ENCODE measurements around the gene RNF212. TPM values are rescaled to one million over a fixed set of nuclear protein-coding genes. Genes with fewer than 3 reads are reported as not detected.
"Not testable (repeated sequence)": the region's sequence is repeated elsewhere in the genome, so short reads cannot be mapped to it uniquely, and the experiment has no call there.

The RNF212 gene
- total and polyA plus RNA-seq, 2 donors, result 4.0 to 4.2 TPM

DNA sequence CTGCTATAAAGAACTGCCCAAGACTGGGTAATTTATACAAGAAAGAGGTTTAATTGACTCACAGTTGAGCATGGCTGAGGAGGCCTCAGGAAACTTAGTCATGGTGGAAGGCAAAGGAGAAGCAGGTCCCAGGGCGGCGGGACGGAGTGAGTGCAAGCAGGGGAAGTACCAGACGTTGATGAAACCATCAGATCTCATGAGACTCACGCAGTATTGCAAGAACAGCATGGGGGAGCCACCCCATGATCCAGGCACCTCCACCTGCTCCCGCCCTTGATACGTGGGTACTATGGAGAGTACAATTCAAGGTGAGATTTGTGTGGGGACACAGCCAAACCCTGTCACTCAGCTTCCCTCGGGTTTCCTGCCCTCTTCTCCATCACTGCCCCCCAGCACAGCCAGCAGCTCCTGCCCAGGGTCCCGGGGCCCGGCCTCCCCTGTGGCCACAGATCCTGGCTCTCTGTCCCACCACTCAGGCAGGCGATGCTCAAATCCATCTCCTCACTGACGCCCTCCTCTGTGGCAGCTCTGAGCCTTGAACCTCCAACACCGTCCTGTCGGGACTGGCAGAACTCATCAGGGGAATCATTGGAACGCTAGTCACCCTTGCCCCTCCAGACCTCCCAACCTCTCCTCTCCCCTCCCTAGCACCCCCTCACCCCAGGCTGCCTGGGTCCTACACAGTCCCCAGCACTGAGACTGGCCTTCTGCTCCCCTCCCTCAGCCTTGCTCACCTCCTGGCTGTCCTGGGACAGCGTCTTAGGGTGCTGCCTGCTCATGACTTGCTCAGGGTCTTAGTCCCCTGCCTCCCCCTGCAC, 64.4 kb downstream of the RNF212 start:
- 82% methylated on average over 16 of the region's 16 CpGs for whole genome bisulfite sequencing
- H3K4me1 ChIP-seq (ENCODE audit: insufficient read depth), result no peaks in the 10 kb centered on the region
- H3K27ac ChIP-seq (ENCODE audit: low read depth), result no peak overlapping the region
- H3K4me3 ChIP-seq (ENCODE audit: low read depth, low read length), result no peak overlapping the region
- H3K36me3 ChIP-seq (ENCODE audit: insufficient read depth), result no peaks in the 10 kb centered on the region
- DNase-seq (ENCODE audit: extremely low spot score), result no peak

DNA sequence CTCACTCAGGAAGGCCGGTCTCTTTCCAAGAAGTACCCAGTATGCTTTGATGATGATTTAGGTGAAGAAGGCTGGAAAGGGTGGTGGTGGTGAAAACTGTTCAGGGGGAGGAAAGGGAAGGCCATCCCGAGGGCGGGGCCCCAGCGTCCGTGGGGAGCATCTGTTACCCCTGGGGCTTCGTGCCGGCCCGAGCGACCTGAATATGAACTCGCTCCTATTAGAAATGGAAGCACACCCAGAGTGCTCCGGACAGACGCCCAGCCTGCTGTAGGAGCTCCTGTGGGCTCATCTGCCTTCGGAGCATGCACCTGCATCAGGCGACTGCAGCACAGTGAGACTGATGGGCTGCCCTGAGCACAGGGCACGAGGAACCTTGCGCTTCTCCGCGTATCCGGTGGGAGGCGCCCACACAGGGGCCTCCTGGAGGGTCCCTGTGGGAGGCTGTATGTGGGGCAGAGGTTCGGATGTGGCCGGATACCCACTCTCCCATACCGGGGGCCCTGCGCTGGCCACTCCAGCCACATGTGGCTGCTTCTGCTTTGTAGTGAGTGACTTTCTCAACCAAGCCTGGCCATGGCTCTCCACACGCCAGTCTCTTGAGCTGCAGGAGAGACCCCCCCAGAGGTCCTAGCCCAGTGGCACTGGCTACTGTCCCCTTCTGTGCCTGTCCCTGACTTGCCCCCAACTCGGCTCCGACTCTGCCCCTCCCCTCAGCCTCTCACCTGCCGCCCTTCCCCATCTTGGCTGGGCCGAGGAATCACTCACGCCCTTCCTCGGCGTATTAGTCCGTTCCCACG, 65.2 kb downstream of the RNF212 start:
- Histone ChIP-seq H3K4me3 (ENCODE audit: low read depth, low read length) (no peak overlapping the region), H3K36me3 (ENCODE audit: insufficient read depth) (no peaks in the 10 kb centered on the region), H3K4me1 (ENCODE audit: insufficient read depth) (no peaks in the 10 kb centered on the region), H3K27ac (ENCODE audit: low read depth) (no peak overlapping the region)
- no peak for DNase-seq (ENCODE audit: extremely low spot score)
- WGBS, result 84% methylated on average over 34 of the region's 34 CpGs

DNA sequence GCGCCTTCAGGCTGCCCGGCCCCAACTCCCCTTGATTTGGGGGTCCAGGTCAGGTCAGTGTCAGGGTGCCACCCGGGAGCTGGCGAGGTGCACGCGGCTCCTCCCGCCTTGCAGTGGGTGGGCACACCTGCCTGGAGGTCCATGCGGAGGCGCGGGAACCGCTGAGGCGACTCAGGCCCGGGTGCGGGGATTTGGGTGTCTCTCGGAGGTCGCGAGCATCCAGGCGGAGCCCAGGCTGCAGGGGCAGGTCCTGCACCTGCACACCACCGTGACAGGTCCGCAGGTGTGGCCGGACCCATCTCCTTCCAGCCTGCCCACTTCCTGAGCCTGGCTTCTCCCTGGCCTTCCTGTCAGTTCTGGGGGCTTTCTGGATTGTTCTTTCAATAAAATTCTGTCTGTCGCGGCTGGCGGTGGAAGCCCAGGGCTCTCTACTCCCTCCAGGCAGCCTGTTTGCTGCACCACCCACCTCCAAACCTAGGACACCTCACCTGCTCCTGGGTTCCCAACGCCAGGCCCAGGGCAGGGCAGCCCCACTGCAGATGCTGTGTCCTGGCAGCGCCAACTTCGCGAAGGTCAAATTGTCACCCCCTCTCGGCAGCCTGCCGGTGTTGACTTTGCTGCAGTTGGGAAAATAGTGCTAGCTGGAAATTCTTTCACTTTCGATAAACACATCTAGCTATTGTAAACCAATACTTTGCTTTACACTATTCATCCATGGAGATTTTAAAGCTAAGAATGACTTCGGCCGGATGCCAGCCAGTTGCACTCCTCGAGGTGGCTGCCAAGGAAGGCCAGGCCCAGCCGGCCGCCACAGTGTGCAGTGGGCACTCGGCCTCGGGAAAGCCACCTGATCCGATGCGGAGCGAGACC, 66.0 kb downstream of the RNF212 start:
- DNase-seq (ENCODE audit: extremely low spot score), result no peak
- 65% methylated on average over 41 of the region's 41 CpGs for WGBS
- Histone ChIP-seq H3K36me3 (ENCODE audit: insufficient read depth) (no peaks in the 10 kb centered on the region), H3K4me1 (ENCODE audit: insufficient read depth) (no peaks in the 10 kb centered on the region), H3K27ac (ENCODE audit: low read depth) (no peak overlapping the region), H3K4me3 (ENCODE audit: low read depth, low read length) (no peak overlapping the region)

DNA sequence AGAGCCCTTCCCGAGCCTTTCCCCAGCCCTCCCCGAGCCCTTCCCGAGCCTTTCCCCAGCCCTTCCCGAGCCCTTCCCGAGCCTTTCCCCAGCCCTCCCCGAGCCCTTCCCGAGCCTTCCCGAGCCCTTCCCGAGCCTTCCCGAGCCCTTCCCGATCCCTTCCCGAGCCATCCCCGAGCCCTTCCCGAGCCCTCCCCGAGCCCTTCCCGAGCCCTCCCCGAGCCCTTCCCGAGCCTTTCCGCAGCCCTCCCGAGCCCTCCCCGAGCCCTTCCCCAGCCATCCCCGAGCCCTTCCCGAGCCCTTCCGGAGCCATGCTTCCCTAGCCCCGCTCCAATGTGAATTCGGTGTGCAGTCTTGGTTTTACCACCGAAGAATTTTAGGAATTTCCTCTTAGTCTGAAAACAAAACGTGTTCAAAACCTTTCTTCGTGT, 66.8 kb downstream of the RNF212 start:
- H3K27ac ChIP-seq (ENCODE audit: low read depth); H3K4me3 ChIP-seq (ENCODE audit: low read depth, low read length); H3K36me3 ChIP-seq (ENCODE audit: insufficient read depth); H3K4me1 ChIP-seq (ENCODE audit: insufficient read depth): not testable (repeated sequence)
- peak; percentile 29 for DNase-seq (ENCODE audit: extremely low spot score)
- 16% methylated on average over 29 of the region's 29 CpGs for WGBS

DNA sequence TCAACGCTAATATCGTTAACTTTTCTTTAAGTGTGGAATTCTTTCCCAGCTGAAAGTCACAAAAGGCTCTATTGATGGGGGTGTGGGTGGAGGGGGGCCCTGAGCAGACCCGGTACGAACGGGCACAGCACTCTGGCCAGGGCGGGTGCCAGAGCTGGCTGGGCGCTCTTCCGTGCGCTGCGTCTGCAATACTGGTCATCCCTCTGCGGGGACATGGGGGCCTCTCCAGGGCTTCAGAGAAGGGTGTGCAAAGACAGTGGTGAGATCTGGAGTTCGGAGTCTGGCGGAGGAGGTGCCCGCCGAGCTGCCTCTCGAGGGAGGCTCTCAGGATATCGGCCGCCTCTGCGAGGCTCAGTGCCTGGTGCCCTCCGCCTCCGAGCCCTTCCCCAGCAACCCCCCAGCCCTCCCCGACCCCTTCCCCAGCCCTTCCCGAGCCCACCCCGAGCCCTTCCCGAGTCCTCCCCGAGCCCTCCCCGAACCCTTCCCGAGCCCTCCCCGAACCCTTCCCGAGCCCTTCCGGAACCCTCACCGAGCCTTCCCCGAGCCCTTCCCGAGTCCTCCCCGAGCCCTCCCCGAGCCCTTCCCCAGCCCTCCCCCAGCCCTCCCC, 67.7 kb downstream of the RNF212 start:
- no peak overlapping the region for H3K4me3 ChIP-seq (ENCODE audit: low read depth, low read length)
- no peak for DNase-seq (ENCODE audit: extremely low spot score)
- WGBS, result 73% methylated on average over 36 of the region's 36 CpGs

DNA sequence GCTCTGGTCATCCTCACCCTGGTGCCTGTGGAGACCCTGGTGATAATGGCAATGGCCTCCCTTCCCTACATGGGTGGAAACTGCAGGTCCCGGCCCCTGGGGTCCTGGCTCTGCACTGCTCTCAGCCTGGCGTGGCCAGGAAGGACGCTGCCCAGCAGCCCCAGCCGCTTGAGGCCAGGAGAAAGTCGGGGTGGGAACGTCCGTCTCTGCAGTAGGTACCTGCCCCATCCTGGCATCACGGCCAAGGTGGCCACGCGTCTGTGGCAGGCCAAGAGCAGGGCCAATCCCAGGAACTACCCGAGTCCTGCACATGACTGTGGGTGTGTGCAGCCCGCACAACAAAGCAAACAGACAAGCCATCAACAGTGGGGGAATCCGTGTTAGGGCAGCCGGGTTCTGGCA, 68.2 kb downstream of the RNF212 start:
- no peak for DNase-seq (ENCODE audit: extremely low spot score)
- no peak overlapping the region for H3K4me3 ChIP-seq (ENCODE audit: low read depth, low read length)
- no peaks in the 10 kb centered on the region for H3K4me1 ChIP-seq (ENCODE audit: insufficient read depth)
- no peaks in the 10 kb centered on the region for H3K36me3 ChIP-seq (ENCODE audit: insufficient read depth)
- 82% methylated on average over 14 of the region's 14 CpGs for WGBS
- H3K27ac ChIP-seq (ENCODE audit: low read depth), result no peak overlapping the region

More for the DNA sequence above, 67.7 kb downstream of the RNF212 start:
- no peaks in the 10 kb centered on the region for H3K36me3 ChIP-seq (ENCODE audit: insufficient read depth)
- H3K4me1 ChIP-seq (ENCODE audit: insufficient read depth), result no peaks in the 10 kb centered on the region
- no peak overlapping the region for H3K27ac ChIP-seq (ENCODE audit: low read depth)

DNA sequence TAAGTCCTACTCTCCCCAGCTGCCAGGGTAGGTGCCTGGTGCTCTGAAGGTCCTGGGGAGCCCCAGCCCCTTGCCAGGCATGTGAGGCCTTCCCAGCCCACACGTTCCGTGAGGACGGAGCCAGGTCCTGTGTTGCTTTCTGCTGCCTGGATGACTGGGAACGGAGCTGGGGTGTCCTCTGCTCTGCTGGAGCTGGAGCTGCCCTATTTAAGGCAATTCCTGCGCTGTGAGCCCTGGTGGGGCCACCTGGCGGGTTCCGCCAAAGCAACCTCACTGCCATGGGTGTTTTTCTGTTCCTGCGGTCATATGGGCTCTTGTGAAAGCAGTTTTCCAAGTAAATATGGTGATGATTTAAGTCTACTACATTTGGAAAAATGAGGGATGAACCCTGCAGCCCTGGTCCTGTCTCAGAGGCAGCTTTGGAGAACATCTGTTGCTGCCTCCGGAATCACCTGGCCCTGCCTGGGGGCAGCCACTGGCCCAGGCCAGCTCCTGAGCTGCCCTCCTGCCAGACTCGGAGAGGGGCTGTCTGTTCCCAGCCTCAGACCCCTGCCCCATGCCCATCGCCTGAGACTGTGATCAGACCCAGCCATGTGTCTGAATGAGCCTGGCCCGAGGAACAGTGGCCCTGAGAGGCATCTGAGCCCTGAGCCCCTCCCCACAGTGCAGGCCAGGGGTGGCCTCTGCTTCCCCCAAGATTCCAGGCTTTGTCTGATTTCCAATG, 68.7 kb downstream of the RNF212 start:
- no peaks in the 10 kb centered on the region for H3K4me1 ChIP-seq (ENCODE audit: insufficient read depth)
- DNase-seq (ENCODE audit: extremely low spot score), result no peak
- no peak overlapping the region for H3K4me3 ChIP-seq (ENCODE audit: low read depth, low read length)
- no peaks in the 10 kb centered on the region for H3K36me3 ChIP-seq (ENCODE audit: insufficient read depth)
- 90% methylated on average over 12 of the region's 12 CpGs for WGBS
- no peak overlapping the region for H3K27ac ChIP-seq (ENCODE audit: low read depth)

DNA sequence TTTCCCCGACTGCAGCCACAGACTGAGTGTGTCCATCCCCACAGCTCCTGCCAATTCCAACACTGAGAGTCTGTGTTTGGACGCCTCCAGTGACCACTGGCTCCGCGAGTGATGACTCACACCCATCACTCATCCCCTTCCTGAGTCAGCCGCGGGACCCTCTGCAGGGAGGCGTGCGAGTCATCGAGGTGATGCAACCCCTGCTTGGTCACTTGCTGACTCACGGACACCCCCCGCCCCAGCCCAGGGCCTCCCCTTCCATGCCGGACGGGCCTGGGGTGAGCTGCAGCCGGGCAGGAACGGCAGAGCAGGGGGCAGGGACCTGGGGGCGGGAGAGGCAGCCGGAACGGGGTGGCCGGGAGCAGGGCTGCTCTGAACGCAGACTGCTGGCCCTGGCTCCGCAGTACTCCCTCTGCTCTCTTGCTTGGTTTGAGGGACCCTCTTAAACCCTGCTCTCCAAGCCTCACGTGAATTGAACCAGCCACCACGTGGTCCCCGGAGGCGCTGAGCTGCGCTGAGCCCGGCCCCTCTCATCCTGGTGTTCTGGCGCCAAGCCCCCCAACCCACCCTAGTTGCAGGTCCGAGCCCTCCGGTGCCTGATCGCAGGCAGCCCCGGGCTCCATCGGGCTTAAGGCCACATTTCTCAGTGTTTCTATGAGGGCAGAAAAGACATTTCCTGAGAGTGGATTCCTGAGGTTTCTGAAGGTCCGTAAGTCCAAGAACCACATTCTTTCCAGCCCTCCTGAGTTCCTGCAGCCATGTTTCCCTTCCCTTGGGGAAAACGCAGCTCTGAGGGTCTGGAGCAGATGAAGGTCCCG, 69.5 kb downstream of the RNF212 start:
- DNase-seq (ENCODE audit: extremely low spot score), result no peak
- 19% methylated on average over 36 of the region's 36 CpGs for WGBS

DNA sequence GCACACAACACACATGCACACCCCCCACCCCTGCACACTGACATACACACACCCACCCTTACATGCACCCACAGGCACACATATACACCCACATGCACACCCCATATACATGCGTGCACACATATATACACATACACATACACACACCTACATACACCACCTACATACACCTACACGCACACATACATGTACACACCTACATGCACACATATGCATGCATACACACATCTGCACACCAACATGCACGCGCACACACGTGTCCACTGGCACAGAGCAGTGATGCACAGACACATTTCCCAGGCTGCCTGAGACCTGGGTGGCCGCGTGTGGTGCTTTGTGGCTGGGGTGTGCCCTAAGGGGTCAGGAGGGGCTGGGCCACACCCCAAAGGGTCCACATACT, 70.2 kb downstream of the RNF212 start:
- 64% methylated on average over 7 of the region's 7 CpGs for whole genome bisulfite sequencing
- H3K4me1 ChIP-seq (ENCODE audit: insufficient read depth), result no peaks in the 10 kb centered on the region
- DNase-seq (ENCODE audit: extremely low spot score), result no peak
- H3K27ac ChIP-seq (ENCODE audit: low read depth), result no peak overlapping the region
- H3K36me3 ChIP-seq (ENCODE audit: insufficient read depth), result no peaks in the 10 kb centered on the region
- no peak overlapping the region for H3K4me3 ChIP-seq (ENCODE audit: low read depth, low read length)

More for the DNA sequence above, 69.5 kb downstream of the RNF212 start:
- Histone ChIP-seq H3K4me3 (ENCODE audit: low read depth, low read length) (no peak overlapping the region), H3K36me3 (ENCODE audit: insufficient read depth) (no peaks in the 10 kb centered on the region), H3K27ac (ENCODE audit: low read depth) (no peak overlapping the region), H3K4me1 (ENCODE audit: insufficient read depth) (no peaks in the 10 kb centered on the region)

DNA sequence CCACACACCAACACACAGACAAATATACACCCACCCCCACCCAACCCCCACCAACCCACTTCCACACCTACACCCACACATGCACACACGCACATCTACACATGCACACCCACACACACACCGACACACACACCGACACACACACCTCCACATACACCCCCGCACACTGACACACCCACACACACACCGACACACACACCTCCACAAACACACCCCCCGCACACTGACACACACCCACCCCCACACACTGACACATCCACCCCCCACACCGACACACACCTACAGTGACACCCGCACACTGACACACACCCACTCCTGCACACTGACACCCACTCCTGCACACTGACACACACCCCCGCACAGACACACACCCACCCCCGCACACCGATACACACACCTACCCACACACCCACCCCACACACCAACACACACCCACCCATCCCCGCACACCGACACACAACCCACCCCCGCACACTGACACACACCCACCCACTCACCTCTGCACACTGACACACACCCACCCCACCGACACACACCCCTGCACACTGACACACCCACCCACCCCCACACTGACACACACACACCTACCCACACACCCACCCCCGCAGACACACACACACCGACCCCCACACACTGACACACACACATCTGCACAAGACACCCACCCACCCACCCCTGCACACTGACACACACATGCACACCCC, 70.9 kb downstream of the RNF212 start:
- 92% methylated on average over 17 of the region's 17 CpGs for WGBS

DNA sequence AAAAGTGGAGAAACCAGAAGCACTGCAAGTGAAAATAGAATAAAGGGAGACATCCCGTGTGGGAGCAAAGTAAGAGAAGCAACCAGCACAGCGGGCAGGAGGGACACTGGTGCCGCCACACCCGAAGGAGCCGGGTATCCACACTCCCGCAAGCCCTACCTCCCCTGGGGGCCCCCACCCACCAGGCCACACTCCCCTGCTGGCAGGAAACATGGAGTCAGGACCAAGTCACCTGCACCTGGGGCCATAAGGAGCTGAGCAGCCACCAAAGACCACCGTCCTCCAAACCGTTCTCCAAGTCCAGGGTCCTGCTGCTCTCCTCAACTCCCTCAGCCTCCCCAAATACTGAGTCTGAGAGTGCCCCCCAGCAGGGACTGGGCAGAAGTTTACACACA, 71.4 kb downstream of the RNF212 start:
- WGBS, result 52% methylated on average over 8 of the region's 8 CpGs
- Histone ChIP-seq H3K36me3 (ENCODE audit: insufficient read depth) (no peaks in the 10 kb centered on the region), H3K4me3 (ENCODE audit: low read depth, low read length) (no peak overlapping the region), H3K4me1 (ENCODE audit: insufficient read depth) (no peaks in the 10 kb centered on the region), H3K27ac (ENCODE audit: low read depth) (no peak overlapping the region)
- no peak for DNase-seq (ENCODE audit: extremely low spot score)

More for the DNA sequence above, 70.9 kb downstream of the RNF212 start:
- H3K4me3 ChIP-seq (ENCODE audit: low read depth, low read length), result no peak overlapping the region
- H3K4me1 ChIP-seq (ENCODE audit: insufficient read depth), result no peaks in the 10 kb centered on the region
- H3K27ac ChIP-seq (ENCODE audit: low read depth), result no peak overlapping the region
- H3K36me3 ChIP-seq (ENCODE audit: insufficient read depth), result no peaks in the 10 kb centered on the region
- no peak for DNase-seq (ENCODE audit: extremely low spot score)
